ENCODE results near the gene DNMT1.

DNA sequence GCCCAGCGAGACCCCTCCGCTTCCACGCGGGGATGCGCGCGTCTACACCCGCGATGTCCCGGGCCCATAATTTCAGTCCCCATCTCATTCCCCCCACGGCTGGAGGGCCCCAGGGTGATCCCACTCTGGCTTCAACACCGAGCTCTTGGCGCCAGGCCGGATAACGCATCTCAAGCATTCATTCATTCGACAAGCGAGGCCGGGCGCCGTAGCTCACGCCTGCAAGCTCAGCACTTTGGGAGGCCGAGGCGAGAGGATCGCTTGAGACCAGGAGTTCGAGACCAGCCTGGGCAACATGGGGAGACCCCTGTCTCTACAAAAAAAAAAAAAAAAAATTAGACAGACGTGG lies 98.2 kb downstream of the DNMT1 start:
- TF ChIP-seq, protein P1, sequence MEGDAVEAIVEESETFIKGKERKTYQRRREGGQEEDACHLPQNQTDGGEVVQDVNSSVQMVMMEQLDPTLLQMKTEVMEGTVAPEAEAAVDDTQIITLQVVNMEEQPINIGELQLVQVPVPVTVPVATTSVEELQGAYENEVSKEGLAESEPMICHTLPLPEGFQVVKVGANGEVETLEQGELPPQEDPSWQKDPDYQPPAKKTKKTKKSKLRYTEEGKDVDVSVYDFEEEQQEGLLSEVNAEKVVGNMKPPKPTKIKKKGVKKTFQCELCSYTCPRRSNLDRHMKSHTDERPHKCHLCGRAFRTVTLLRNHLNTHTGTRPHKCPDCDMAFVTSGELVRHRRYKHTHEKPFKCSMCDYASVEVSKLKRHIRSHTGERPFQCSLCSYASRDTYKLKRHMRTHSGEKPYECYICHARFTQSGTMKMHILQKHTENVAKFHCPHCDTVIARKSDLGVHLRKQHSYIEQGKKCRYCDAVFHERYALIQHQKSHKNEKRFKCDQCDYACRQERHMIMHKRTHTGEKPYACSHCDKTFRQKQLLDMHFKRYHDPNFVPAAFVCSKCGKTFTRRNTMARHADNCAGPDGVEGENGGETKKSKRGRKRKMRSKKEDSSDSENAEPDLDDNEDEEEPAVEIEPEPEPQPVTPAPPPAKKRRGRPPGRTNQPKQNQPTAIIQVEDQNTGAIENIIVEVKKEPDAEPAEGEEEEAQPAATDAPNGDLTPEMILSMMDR (IDR thresholded peaks at IDR 0.05): no peak
- TF ChIP-seq POLR2AphosphoS5 (IDR thresholded peaks at IDR 0.05): no peak
- TF ChIP-seq POLR2A (IDR thresholded peaks at IDR 0.05): no peak
